GM12872 (cell line): Measurements from ENCODE around the gene GGT6.

Experiments used
- TF ChIP-seq, protein P1 (sequence below): IDR thresholded peaks from 3 replicates; pipeline ENCODE4 v1.5.1; 2011; ENCODE audit warnings: low read depth, mild to moderate bottlenecking, low read length, moderate library complexity; ENCODE audit not compliant: insufficient read depth

GGT6 gene

DNA sequence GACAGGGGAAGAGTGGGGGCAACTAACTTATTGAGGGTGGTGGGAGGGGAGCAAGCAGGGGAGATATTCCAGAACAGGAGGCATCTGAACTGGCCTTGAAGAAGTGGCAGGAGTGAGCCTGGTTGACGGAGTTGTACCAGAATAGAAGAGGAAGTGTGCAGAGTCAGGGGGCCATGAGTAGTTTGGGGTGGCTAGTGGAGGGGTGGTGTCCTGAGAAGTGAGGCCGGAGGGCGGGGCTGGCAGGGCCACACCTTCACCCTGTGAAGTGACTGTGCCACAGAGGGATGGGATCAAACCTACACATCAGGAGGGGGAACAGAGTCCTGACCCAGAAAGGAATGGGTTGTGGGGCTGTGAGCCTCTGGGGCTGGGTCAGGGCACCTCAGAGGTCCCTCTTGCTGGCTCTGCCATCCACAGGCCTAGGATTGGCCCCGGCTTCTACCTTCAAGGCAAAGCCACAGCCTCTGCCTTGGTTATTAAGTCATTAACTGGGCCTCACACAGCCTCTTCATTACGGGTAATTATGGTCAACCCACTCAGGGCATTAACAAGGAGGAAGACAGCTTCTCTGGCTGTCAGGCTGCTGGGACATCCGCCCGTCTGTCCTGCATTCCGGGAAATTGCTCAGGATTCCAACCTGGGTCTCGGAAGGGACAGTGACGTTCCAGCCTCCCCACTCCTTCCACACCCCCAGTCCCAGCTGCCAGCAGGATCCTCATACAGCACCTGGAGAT lies 49.0 kb downstream of the GGT6 start:
- TF ChIP-seq, protein P1, sequence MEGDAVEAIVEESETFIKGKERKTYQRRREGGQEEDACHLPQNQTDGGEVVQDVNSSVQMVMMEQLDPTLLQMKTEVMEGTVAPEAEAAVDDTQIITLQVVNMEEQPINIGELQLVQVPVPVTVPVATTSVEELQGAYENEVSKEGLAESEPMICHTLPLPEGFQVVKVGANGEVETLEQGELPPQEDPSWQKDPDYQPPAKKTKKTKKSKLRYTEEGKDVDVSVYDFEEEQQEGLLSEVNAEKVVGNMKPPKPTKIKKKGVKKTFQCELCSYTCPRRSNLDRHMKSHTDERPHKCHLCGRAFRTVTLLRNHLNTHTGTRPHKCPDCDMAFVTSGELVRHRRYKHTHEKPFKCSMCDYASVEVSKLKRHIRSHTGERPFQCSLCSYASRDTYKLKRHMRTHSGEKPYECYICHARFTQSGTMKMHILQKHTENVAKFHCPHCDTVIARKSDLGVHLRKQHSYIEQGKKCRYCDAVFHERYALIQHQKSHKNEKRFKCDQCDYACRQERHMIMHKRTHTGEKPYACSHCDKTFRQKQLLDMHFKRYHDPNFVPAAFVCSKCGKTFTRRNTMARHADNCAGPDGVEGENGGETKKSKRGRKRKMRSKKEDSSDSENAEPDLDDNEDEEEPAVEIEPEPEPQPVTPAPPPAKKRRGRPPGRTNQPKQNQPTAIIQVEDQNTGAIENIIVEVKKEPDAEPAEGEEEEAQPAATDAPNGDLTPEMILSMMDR = no peak

DNA sequence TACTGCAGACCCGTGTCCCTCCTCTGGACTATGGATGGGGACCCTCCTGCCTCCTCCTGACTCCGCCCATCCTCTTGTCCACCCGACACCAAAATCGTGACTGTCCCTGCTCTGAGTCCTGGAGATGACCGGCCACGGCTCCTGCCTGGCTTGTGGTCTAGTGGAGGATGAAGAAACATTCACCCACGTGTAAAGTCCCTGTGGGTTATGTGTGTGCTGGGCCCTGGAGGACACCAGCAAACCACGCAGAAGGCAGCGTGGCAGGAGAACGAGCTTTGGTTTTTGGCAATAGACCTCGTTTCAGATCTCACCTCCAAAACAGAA lies 49.8 kb downstream of the GGT6 start:
- TF ChIP-seq, protein P1 = no peak

DNA sequence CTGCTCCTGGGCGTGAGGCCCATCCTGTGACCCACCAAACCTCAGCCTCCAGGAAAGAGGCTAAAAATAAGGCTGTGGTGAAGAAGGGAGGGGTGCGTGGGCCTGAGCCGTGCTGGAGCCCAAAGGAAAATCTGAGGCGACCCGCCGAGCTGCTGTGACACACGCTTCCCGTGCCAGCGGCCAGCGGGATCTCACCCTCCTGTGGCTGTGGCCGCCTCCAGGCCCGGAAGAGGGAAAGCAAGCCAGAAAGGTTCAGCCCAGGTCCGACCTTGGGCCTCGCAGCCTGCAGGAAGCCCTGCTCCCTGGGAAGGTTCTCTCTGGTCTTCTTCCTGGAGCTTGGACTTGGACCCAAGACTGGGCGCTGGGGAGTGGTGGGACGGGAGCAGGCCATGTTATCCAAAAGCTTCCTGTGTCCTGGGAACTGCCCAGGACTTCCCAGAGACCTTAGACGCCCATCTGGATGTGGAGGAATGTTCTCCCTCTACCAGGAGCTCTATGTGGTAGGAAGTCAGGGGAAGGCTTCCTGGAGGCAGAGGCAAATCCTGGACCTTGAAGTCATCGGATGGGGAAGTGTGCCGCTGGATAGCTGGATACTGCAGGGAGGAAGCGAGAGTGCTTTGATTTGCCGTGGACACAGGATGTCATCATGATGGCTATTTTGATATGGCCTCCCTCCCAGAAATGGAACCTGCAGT lies 50.3 kb downstream of the GGT6 start:
- TF ChIP-seq, protein P1 = no peak

DNA sequence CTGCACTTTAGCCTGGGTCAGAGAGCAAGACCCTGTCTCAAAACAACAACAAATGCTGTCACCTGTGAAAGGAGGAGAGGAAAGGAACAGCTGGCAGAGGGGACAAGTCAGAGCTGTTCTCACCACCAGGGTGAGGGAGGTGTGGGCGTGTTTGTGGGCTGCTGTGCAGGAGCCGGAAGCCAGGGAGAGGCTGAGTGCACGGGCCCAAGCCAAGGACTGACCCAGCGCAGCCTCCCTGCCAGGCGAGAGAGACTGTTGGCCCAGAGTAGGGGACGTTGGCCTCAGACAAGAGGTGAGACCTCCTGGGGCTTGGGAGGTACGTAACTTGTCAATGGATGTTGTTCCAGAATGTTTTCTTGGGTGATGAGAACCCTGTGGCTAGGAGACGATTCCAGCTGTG lies 51.0 kb downstream of the GGT6 start:
- TF ChIP-seq, protein P1 = peak; percentile 22; the same call in 1 of the 3 replicates

DNA sequence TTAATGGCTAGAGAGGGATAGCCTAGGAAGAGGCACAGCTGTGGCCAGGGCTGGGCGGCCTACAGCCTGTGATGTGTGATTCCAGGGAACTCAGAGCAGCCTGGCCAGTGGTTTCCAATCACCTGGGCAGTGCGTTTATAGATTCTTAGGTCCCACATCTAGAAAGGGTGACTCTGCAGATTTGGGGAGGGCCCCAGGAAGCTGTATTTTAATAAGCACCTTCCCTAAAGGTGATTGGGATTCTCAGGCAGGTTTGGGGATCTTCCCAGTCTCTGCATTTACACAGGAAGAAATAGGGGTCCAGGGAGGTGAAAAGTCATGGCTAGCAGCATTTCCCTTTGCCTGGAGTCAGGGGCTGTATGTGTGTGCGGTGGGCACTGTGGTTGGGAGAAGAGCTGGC lies 52.2 kb downstream of the GGT6 start:
- TF ChIP-seq, protein P1 = no peak

DNA sequence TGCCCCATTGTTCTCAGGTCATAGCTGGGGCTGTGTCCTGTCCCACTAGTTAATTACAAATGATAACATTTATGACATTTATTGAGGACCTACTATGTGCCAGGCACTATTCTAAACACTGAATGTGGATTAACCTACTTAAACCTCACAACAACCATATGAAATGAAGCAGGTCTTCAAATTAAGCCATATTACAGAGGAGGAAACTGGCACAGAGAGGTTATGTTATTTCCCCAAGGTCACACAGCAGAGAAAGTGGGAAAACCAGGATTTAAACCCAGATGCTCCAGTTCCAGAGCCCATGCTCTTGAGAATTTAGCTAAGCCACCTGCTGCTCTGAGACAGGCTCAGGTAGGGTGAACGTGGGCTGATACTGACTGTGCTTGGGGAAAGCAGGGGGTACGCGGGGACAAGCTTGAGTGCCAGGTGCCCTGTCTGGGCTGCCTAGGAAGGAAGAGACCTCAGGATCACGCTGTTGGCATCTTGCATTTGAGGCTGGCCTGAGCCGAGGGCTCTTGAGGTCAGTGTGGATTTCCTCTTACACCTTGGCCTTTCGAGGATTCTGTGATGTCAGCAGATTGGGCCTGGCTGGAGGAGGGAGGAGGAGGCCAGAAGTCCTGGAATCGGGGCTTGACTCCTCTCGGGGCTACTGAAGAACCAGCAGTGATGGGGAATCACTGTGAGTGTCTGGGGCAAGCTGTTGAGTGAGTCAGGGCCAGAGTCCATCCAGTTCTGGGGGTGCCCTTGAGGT lies 52.8 kb downstream of the GGT6 start:
- TF ChIP-seq, protein P1 = no peak
